GM12878 (cell line): ENCODE measurements around the gene PKP4. TPM values are rescaled to one million over a fixed set of nuclear protein-coding genes. Genes with fewer than 3 reads are reported as not detected.

Experiments used
- ATAC-seq: fragments of 200-7000 bp; cut with Tn5 transposase; 3 replicates; pipeline ENCODE4 v1.9.1; 2020; ENCODE audit warnings: mild to moderate bottlenecking, moderate library complexity
- BruUV-seq: library from RNA; stranded (reverse); fragments of 400-500 nt; replicated peaks from 2 replicates; lab custom pipeline; 2021; lab: Mats Ljungman, UMichigan
- CTCF ChIA-PET: fragments of 300-600 bp; sonication (Branson Sonifier 250); formaldehyde crosslinking; extraction: SDS; loops from one replicate; lab custom pipeline; 2021; ENCODE audit warnings: inconsistent platforms; lab: Yijun Ruan, JAX
- POLR2A ChIA-PET: fragments of 350-600 bp; formaldehyde crosslinking; extraction: SDS; loops from one replicate; lab custom pipeline; 2021; ENCODE audit warnings: inconsistent platforms; lab: Charles Lee
- RAD21 ChIA-PET: fragments of 300-600 bp; sonication (Branson Sonifier 250); formaldehyde crosslinking; loops from one replicate; lab custom pipeline; 2023; ENCODE audit warnings: antibody characterized with exemption; ENCODE audit not compliant: unreplicated experiment; lab: Charles Lee
- SMC1A ChIA-PET: fragments of 300-600 bp; sonication (Branson Sonifier 250); formaldehyde crosslinking; loops from one replicate; lab custom pipeline; 2023; ENCODE audit not compliant: unreplicated experiment, uncharacterized antibody; lab: Charles Lee
- DNase-seq: peaks from one replicate; pipeline ENCODE4 v3.0.0-alpha.2; 2011; ENCODE audit warnings: low read depth, low spot score
- FAIRE-seq: peaks from 3 replicates; lab custom pipeline; 2011; peaks lifted over from hg19 to GRCh38; lab: Jason Lieb, UNC
- H2AFZ ChIP-seq: 2 replicates; pipeline ENCODE4 v1.6.0; 2011; ENCODE audit warnings: low read depth, low read length, control low read depth; ENCODE audit not compliant: control insufficient read depth
- H3K27ac ChIP-seq: 2 replicates; pipeline ENCODE4 v1.5.1; 2011; ENCODE audit warnings: control low read depth; ENCODE audit not compliant: control insufficient read depth, insufficient read depth
- H3K27me3 ChIP-seq, 2 experiments: replicated peaks in 1 of 2; 2 replicates each; pipeline versions ENCODE4 v1.6.0 to v1.6.1; 2011; ENCODE audit warnings: low read length in 1 of 2; ENCODE audit not compliant: control insufficient read depth in 2 of 2, insufficient read depth in 2 of 2
- H3K36me3 ChIP-seq, 2 experiments: 2 replicates each; pipeline ENCODE4 v1.5.1; 2011; ENCODE audit warnings: low read length in 1 of 2; ENCODE audit not compliant: control insufficient read depth in 2 of 2, insufficient read depth in 2 of 2
- H3K4me1 ChIP-seq: 2 replicates; pipeline ENCODE4 v1.6.1; 2011; ENCODE audit warnings: mild to moderate bottlenecking, low read length, moderate library complexity, mixed read lengths; ENCODE audit not compliant: control insufficient read depth, insufficient read depth
- H3K4me2 ChIP-seq: 2 replicates; pipeline ENCODE4 v1.6.0; 2011; ENCODE audit warnings: control low read depth; ENCODE audit not compliant: control insufficient read depth, insufficient read depth
- H3K4me3 ChIP-seq: fragments of 200-600 bp; sonication (generic); 2 replicates; pipeline ENCODE4 v1.5.1; 2016
- H3K79me2 ChIP-seq: 2 replicates; pipeline ENCODE4 v1.6.0; 2011; ENCODE audit warnings: low read length; ENCODE audit not compliant: control insufficient read depth, insufficient read depth
- H3K9ac ChIP-seq: 2 replicates; pipeline ENCODE4 v1.8.0; 2011; ENCODE audit warnings: low read length, control low read depth, mixed read lengths; ENCODE audit not compliant: control insufficient read depth, insufficient read depth
- H3K9me3 ChIP-seq: replicated peaks from 3 replicates; pipeline ENCODE4 v1.5.1; 2011; ENCODE audit warnings: mild to moderate bottlenecking, low read length; ENCODE audit not compliant: control insufficient read depth, insufficient read depth
- H4K20me1 ChIP-seq: 2 replicates; pipeline ENCODE4 v1.6.0; 2011; ENCODE audit not compliant: control insufficient read depth, insufficient read depth
- BACH1 ChIP-seq: fragments of 450-650 bp; IDR thresholded peaks from 2 replicates; pipeline ENCODE4 v1.6.1; 2017; ENCODE audit warnings: mild to moderate bottlenecking, borderline replicate concordance
- BHLHE40 ChIP-seq, 2 experiments: fragments of 450-650 bp in 1 of 2; IDR thresholded peaks; 2 replicates each; pipeline ENCODE4 v1.6.1; 2011 to 2017; ENCODE audit warnings: low read depth in 2 of 2, borderline replicate concordance in 1 of 2, improper control_type of control experiment in 1 of 2, low read length in 1 of 2, mild to moderate bottlenecking in 1 of 2
- DPF2 ChIP-seq: fragments of 450-650 bp; IDR thresholded peaks from 2 replicates; pipeline ENCODE4 v1.6.1; 2017; ENCODE audit warnings: mild to moderate bottlenecking
- EED ChIP-seq: sonication (generic); IDR thresholded peaks from 2 replicates; pipeline ENCODE4 v1.6.1; 2016; ENCODE audit warnings: antibody characterized with exemption, low read depth
- GABPA ChIP-seq: IDR thresholded peaks from 2 replicates; pipeline ENCODE4 v1.6.1; 2014; ENCODE audit warnings: antibody characterized with exemption, low read depth, mild to moderate bottlenecking, inconsistent platforms
- GATAD2B ChIP-seq: fragments of 450-650 bp; conservative IDR thresholded peaks from 2 replicates; pipeline ENCODE4 v1.6.1; 2017; ENCODE audit warnings: low read depth, mild to moderate bottlenecking, moderate library complexity
- IKZF1 ChIP-seq: fragments of 450-650 bp; conservative IDR thresholded peaks from 2 replicates; pipeline ENCODE4 v1.6.1; 2017; ENCODE audit warnings: antibody characterized with exemption, mild to moderate bottlenecking
- LARP7 ChIP-seq: fragments of 450-650 bp; IDR thresholded peaks from 2 replicates; pipeline ENCODE4 v1.6.1; 2017; ENCODE audit warnings: mild to moderate bottlenecking
- MYB ChIP-seq: fragments of 150-350 bp; IDR thresholded peaks from 2 replicates; pipeline ENCODE4 v1.6.1; 2014; ENCODE audit warnings: mild to moderate bottlenecking, low read depth, low read length, borderline replicate concordance
- NR2F1 ChIP-seq: fragments of 450-650 bp; conservative IDR thresholded peaks from 2 replicates; pipeline ENCODE4 v1.6.1; 2017; ENCODE audit warnings: mild to moderate bottlenecking
- PML ChIP-seq: IDR thresholded peaks from 2 replicates; pipeline ENCODE4 v1.6.1; 2012; ENCODE audit warnings: low read length, inconsistent platforms
- POLR2A ChIP-seq: IDR thresholded peaks from 2 replicates; pipeline ENCODE4 v1.6.1; 2011; ENCODE audit warnings: low read depth, mild to moderate bottlenecking, low read length
- RUNX3 ChIP-seq: IDR thresholded peaks from 2 replicates; pipeline ENCODE4 v1.6.1; 2012; ENCODE audit warnings: low read length, inconsistent platforms
- SMARCA5 ChIP-seq: fragments of 450-650 bp; IDR thresholded peaks from 2 replicates; pipeline ENCODE4 v1.6.1; 2017; ENCODE audit warnings: mild to moderate bottlenecking
- SMC3 ChIP-seq: IDR thresholded peaks from 2 replicates; pipeline ENCODE4 v1.6.1; 2011; ENCODE audit warnings: low read length, improper control_type of control experiment, borderline replicate concordance
- YY1 ChIP-seq: IDR thresholded peaks from 2 replicates; pipeline ENCODE4 v1.6.1; 2011; ENCODE audit warnings: low read depth, mild to moderate bottlenecking, low read length
- ZBTB4 ChIP-seq: fragments of 450-650 bp; formaldehyde crosslinking; IDR thresholded peaks from 2 replicates; pipeline ENCODE4 v1.4.0; 2022; ENCODE audit warnings: mild to moderate bottlenecking, moderate library complexity
- ZNF687 ChIP-seq: fragments of 450-650 bp; IDR thresholded peaks from 2 replicates; pipeline ENCODE4 v1.6.1; 2017; ENCODE audit warnings: mild to moderate bottlenecking, moderate library complexity
- WGBS: methylation state at CpG from one replicate; pipeline ENCODE4 v1.1.6; 2016; ENCODE audit warnings: low lambda C conversion rate; ENCODE audit not compliant: insufficient replicate concordance, insufficient coverage; ENCODE audit errors: missing lambda C conversion rate; 5-methylcytosine and 5-hydroxymethylcytosine counted together
- in situ Hi-C: fragments of 300-500 bp; cut with MboI; formaldehyde crosslinking; loops from 9 replicates; pipeline ENCODE4 v1.14.3; 2018; ENCODE audit warnings: mixed read lengths
- intact Hi-C: fragments of 100-400 bp; cut with micrococcal nuclease; formaldehyde crosslinking; loops from one replicate; pipeline ENCODE4 v1.14.2; 2022; ENCODE audit not compliant: unreplicated experiment
- polyA plus RNA-seq, 11 experiments: library from polyadenylated mRNA; depleted of rRNA in 4 of 11; unstranded in 6 of 11; stranded (reverse) in 5 of 11; fragments of >200 nt; fragmentation: Nextera tagmentation in 4 of 11; fragmentation: Illumina TruSeq in 1 of 11; extraction: Ambion mirVana in 4 of 11; extraction: Trizol in 1 of 11; gene quantifications; 1 replicate in 1 of 11; 2 replicates in 10 of 11; pipeline versions ENCODE4 v1.2.1 to v1.2.3, GENCODE V29; 2011 to 2016; ENCODE audit warnings: inconsistent platforms in 2 of 11, missing spikeins in 2 of 11, low read depth in 1 of 11
- total RNA-seq, 4 experiments: library from RNA; depleted of rRNA in 3 of 4; stranded (reverse); fragments of >200 nt in 3 of 4; fragmentation: Illumina TruSeq in 1 of 4; extraction: Trizol in 1 of 4; gene quantifications; 2 replicates each; pipeline versions ENCODE4 v1.2.1 to v1.2.3, GENCODE V29; 2013 to 2021

PKP4 gene
- total and polyA plus RNA-seq, 10 of the 15 experiments (the other 5 are each of a cell fraction or from before 2014, with no cell fraction given): 4.8 to 35.8 (median 17.7) TPM

- peak; percentile 67 for ATAC-seq
- Histone ChIP-seq H4K20me1 (no peaks in the 10 kb centered on the region), H3K36me3 (no peaks in the 10 kb centered on the region), H3K4me2 (peak overlapping the region; percentile 98; the same call in 1 of the 2 replicates), H3K27ac (peak overlapping the region; percentile 44), H3K4me3 (peak overlapping the region; percentile 78), H3K27me3 (no peaks in the 10 kb centered on the region), H3K9ac (peak overlapping the region; percentile 72), H3K79me2 (peaks cover 22% of the 10 kb centered on the region), H2AFZ (peak overlapping the region; percentile 93), H3K4me1 (peaks cover 5% of the 10 kb centered on the region; the same call in 1 of the 2 replicates), H3K9me3 (no peaks in the 10 kb centered on the region)
- no TSS peak for BruUV-seq
- POLR2A ChIA-PET: interaction anchor here (0.6 kb wide), 1 partner anchor 1457 kb away, joined by 5 read pairs; no protein-coding TSS in a partner anchor
- RAD21 ChIA-PET: interaction anchor here (0.6 kb wide), 1 partner anchor 433 kb away, joined by 3 read pairs; no protein-coding TSS in a partner anchor
- intact Hi-C loops (loop anchor here (2.0 to 5.0 kb wide), 2 partner anchors 266 to 425 kb away; no protein-coding TSS in a partner anchor), in situ Hi-C loops (no loop called here)
- FAIRE-seq: no peak
- CTCF ChIA-PET: interaction anchor here (1.6 kb wide), 1 partner anchor 289 kb away, joined by 6 read pairs; no protein-coding TSS in a partner anchor
- DNase-seq: no peak
- WGBS: 1% methylated on average over 58 of the region's 84 CpGs
- SMC1A ChIA-PET: interaction anchor here (1.4 kb wide), 1 partner anchor 8 kb away, joined by 4 read pairs; no protein-coding TSS in a partner anchor
- peak; percentile 44; the same call in 1 of the 2 replicates for TF ChIP-seq YY1
- TF ChIP-seq BACH1: 0 out of 2 replicates have a peak, but pooled peaks have one; percentile 17
- peak in 1 of 2 experiments; percentile 39; a peak in 1 of 4 replicates for TF ChIP-seq BHLHE40 (IDR thresholded peaks at IDR 0.05; ENCODE audit: borderline replicate concordance in 1 of 2, low read depth in 2 of 2, low read length in 1 of 2)
- TF ChIP-seq LARP7: peak; percentile 46
- TF ChIP-seq NR2F1: peak; percentile 42
- peak; percentile 50; the same call in 1 of the 2 replicates for TF ChIP-seq DPF2
- TF ChIP-seq ZNF687: peak; percentile 44; the same call in 1 of the 2 replicates
- no peak for TF ChIP-seq MYB
- TF ChIP-seq IKZF1: peak; percentile 69
- TF ChIP-seq SMARCA5: peak; percentile 42; the same call in 1 of the 2 replicates
- no peak for TF ChIP-seq ZBTB4
- TF ChIP-seq EED: 0 out of 2 replicates have a peak, but pooled peaks have one; percentile 9
- no peak for TF ChIP-seq SMC3
- TF ChIP-seq POLR2A: peak; percentile 44; the same call in 1 of the 2 replicates
- no peak for TF ChIP-seq PML
- no peak for TF ChIP-seq GABPA
- TF ChIP-seq GATAD2B: peak; percentile 52
- peak; percentile 44 for TF ChIP-seq RUNX3
Measured at GRCh38 chr2:158457092-158457825, 507 bp downstream of the PKP4 start.
